H1 (cell line): ENCODE results near the gene ALK. TPM values are rescaled to one million over a fixed set of nuclear protein-coding genes. Genes with fewer than 3 reads are reported as not detected.

ENCODE experiments used
- ATF2 ChIP-seq: IDR thresholded peaks from 2 replicates; pipeline ENCODE4 v1.6.1; 2012; ENCODE audit warnings: low read length, inconsistent platforms
- CEBPB ChIP-seq: IDR thresholded peaks from 2 replicates; pipeline ENCODE4 v1.6.1; 2012; ENCODE audit warnings: low read depth, low read length
- CHD2 ChIP-seq: IDR thresholded peaks from 2 replicates; pipeline ENCODE4 v1.6.1; 2012; ENCODE audit warnings: low read length, improper control_type of control experiment
- E2F6 ChIP-seq: IDR thresholded peaks from 2 replicates; pipeline ENCODE4 v1.6.1; 2012; ENCODE audit warnings: inconsistent platforms
- GABPA ChIP-seq: IDR thresholded peaks from 2 replicates; pipeline ENCODE4 v1.6.1; 2011; ENCODE audit warnings: mild to moderate bottlenecking, low read length, moderate library complexity, borderline replicate concordance; ENCODE audit not compliant: insufficient read depth
- KDM4A ChIP-seq: IDR thresholded peaks from one replicate; pipeline ENCODE4 v1.7.1; 2012; ENCODE audit warnings: low read depth, mild to moderate bottlenecking, moderate library complexity, low read length, inconsistent platforms; ENCODE audit not compliant: severe bottlenecking
- MAX ChIP-seq: IDR thresholded peaks from 2 replicates; pipeline ENCODE4 v1.6.1; 2012; ENCODE audit warnings: inconsistent platforms
- NANOG ChIP-seq: IDR thresholded peaks from 2 replicates; pipeline ENCODE4 v1.6.1; 2011; ENCODE audit warnings: low read length, low read depth, mild to moderate bottlenecking, inconsistent platforms; ENCODE audit not compliant: insufficient read depth, poor library complexity, severe bottlenecking
- RFX5 ChIP-seq: IDR thresholded peaks from 2 replicates; pipeline ENCODE4 v1.6.1; 2011; ENCODE audit warnings: low read depth, low read length, improper control_type of control experiment, borderline replicate concordance
- SIX5 ChIP-seq: IDR thresholded peaks from 2 replicates; pipeline ENCODE4 v1.6.1; 2011; ENCODE audit warnings: mild to moderate bottlenecking, low read depth, low read length
- SP1 ChIP-seq: IDR thresholded peaks from 2 replicates; pipeline ENCODE4 v1.6.1; 2011; ENCODE audit warnings: low read depth, low read length
- SUZ12 ChIP-seq: fragments of 200-600 bp; sonication (generic); IDR thresholded peaks from 2 replicates; pipeline ENCODE4 v1.6.1; 2012; ENCODE audit warnings: mild to moderate bottlenecking, inconsistent platforms, low read length, moderate library complexity, mixed read lengths
- TEAD4 ChIP-seq: IDR thresholded peaks from 2 replicates; pipeline ENCODE4 v1.6.1; 2012; ENCODE audit warnings: low read depth, low read length, inconsistent platforms, mixed read lengths
- polyA plus RNA-seq, 7 experiments: library from polyadenylated mRNA; depleted of rRNA in 3 of 7; stranded (reverse) in 5 of 7; unstranded in 2 of 7; fragments of >200 nt in 5 of 7; fragments of 200-250 nt in 2 of 7; gene quantifications; 1 replicate in 5 of 7; 2 replicates in 1 of 7; 4 replicates in 1 of 7; pipeline versions ENCODE4 v1.2.1 to v1.2.3, GENCODE V29; 2011 to 2013; ENCODE audit warnings: missing spikeins in 2 of 7, mixed read lengths in 2 of 7
- total RNA-seq: library from RNA; stranded (reverse); fragmentation: NEBNext Ultra II Directional; extraction: Animal tissue kit (Norgen Biotek cat#: 25700); gene quantifications from 2 replicates; pipeline ENCODE4 v1.2.1, GENCODE V29; 2021
- TF ChIP-seq, protein P1 (sequence below): IDR thresholded peaks from 2 replicates; pipeline ENCODE4 v1.6.1; 2011; ENCODE audit warnings: low read length, improper control_type of control experiment

ALK gene
- total and polyA plus RNA-seq, 2 of the 8 experiments (the other 6 are each of a cell fraction or from before 2014, with no cell fraction given) = 0.02 to 0.09 TPM

DNA sequence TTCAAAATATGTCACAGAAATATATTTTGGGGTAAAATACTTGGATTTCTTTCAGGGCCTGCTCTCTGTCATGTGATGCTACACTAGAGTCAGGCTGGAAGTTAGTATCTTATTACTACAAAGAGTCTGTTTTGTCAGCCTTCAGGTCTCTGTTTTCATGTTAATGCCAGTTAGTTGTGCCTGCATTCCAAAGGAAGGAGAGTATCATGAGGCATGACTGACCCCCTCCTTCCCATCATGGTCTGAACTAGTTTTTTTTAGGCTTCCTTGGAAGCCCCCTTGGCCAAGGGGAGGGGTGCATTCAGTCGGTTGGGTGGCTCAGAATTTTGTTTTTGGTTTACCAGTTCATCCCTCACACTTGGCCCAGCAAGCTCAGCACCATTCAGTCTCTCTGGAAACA, 318.0 kb downstream of the ALK start (continued):
- TF ChIP-seq MAX (0 out of 2 replicates have a peak, but pooled peaks have one; percentile 16), TEAD4 (no peak), SIX5 (no peak), RFX5 (no peak), CHD2 (no peak), ATF2 (no peak), SP1 (peak; percentile 32; the same call in 1 of the 2 replicates), SUZ12 (no peak), CEBPB (no peak), NANOG (no peak), KDM4A (no peak), E2F6 (no peak), GABPA (no peak)
- TF ChIP-seq, protein P1, sequence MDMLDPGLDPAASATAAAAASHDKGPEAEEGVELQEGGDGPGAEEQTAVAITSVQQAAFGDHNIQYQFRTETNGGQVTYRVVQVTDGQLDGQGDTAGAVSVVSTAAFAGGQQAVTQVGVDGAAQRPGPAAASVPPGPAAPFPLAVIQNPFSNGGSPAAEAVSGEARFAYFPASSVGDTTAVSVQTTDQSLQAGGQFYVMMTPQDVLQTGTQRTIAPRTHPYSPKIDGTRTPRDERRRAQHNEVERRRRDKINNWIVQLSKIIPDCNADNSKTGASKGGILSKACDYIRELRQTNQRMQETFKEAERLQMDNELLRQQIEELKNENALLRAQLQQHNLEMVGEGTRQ = peak; percentile 44; the same call in 1 of the 2 replicates
